ENCODE data around the gene NAXD. TPM values are rescaled to one million over a fixed set of nuclear protein-coding genes. Genes with fewer than 3 reads are reported as not detected.
"Not testable (repeated sequence)": the region's sequence is repeated elsewhere in the genome, so short reads cannot be mapped to it uniquely, and the experiment has no call there.

NAXD gene
- total RNA-seq, 1 donor = 16.8 TPM

GRCh38 chr13:110628477-110628793 is 13.1 kb downstream of the NAXD start:
- no peak overlapping the region for H3K4me3 ChIP-seq (ENCODE audit: low read depth, low read length)
- TF ChIP-seq CTCF (IDR thresholded peaks at IDR 0.05; ENCODE audit: insufficient read depth, low read depth, low read length) = no peak
- DNase-seq (ENCODE audit: low read depth) = peak; percentile 81

GRCh38 chr13:110628952-110629701 is 13.8 kb downstream of the NAXD start:
- H3K4me3 ChIP-seq (ENCODE audit: low read depth, low read length) = no peak overlapping the region
- no peak for TF ChIP-seq CTCF (IDR thresholded peaks at IDR 0.05; ENCODE audit: insufficient read depth, low read depth, low read length)
- peak; percentile 48 for DNase-seq (ENCODE audit: low read depth)

- DNase-seq (ENCODE audit: low read depth) = peak; percentile 50
- H3K4me3 ChIP-seq (ENCODE audit: low read depth, low read length) = no peak overlapping the region
- no peak for TF ChIP-seq CTCF (IDR thresholded peaks at IDR 0.05; ENCODE audit: insufficient read depth, low read depth, low read length)
Measured at GRCh38 chr13:110629735-110630134, 14.4 kb downstream of the NAXD start.

GRCh38 chr13:110630566-110631119 is 15.3 kb downstream of the NAXD start:
- DNase-seq (ENCODE audit: low read depth) = peak; percentile 62
- no peak for TF ChIP-seq CTCF (IDR thresholded peaks at IDR 0.05; ENCODE audit: insufficient read depth, low read depth, low read length)
- no peak overlapping the region for H3K4me3 ChIP-seq (ENCODE audit: low read depth, low read length)

- not testable (repeated sequence) for H3K4me3 ChIP-seq (ENCODE audit: low read depth, low read length); DNase-seq (ENCODE audit: low read depth)
Measured at GRCh38 chr13:110632255-110632654, 16.9 kb downstream of the NAXD start.

GRCh38 chr13:110633776-110634175 is 18.4 kb downstream of the NAXD start:
- TF ChIP-seq CTCF (IDR thresholded peaks at IDR 0.05; ENCODE audit: insufficient read depth, low read depth, low read length) = no peak
- DNase-seq (ENCODE audit: low read depth) = no peak
- H3K4me3 ChIP-seq (ENCODE audit: low read depth, low read length) = no peak overlapping the region

GRCh38 chr13:110634558-110634957 is 19.2 kb downstream of the NAXD start:
- H3K4me3 ChIP-seq (ENCODE audit: low read depth, low read length) = no peak overlapping the region
- peak; percentile 48 for DNase-seq (ENCODE audit: low read depth)
- no peak for TF ChIP-seq CTCF (IDR thresholded peaks at IDR 0.05; ENCODE audit: insufficient read depth, low read depth, low read length)
